ENCODE measurements around the gene MXRA7.

The MXRA7 gene

GRCh38 chr17:76695059-76695831 lies 15.5 kb downstream of the MXRA7 start:
- DNase-seq: no peak

DNA sequence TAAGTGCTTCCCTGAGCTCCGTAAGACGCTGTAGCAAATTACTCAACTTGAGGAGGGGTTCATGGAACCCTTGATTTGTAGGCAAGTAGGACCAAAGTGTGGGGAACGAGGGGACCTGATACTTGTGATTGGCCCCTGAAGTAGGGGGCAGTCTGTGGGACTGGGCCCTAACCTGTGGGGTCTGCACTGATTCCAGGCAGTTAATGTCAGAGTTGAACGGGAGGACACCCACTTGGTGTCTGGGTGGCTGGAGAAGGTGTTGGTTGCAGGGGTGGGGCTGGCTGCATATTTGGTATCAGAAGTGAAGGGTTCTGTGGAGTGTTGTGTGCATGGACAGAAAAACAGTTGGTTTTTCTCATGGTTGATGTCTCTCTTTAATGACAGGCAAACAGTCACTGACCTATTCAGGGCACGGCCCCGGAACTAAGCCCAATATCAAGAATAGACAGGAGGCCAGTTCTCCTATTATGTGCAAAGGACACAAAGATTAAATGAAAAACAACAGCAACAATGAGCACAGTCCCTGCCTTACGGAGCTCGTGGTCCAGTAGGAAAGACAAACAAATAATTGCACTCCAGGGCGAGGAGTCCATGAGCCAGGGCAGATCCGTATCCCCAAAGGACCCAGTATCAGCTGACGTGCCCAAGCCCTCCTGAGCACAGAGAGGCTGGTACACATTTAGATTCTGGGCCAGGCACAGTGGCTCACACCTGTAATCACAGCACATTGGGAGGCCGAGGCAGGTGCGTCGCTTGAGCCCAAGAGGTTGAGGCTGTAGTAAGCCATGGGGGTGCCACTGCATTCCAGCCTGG lies 19.2 kb downstream of the MXRA7 start:
- no peak for DNase-seq

- no peak for DNase-seq
Measured at GRCh38 chr17:76690596-76691280, 20.0 kb downstream of the MXRA7 start.

GRCh38 chr17:76689859-76690258 lies 20.9 kb downstream of the MXRA7 start:
- no peak for DNase-seq

DNA sequence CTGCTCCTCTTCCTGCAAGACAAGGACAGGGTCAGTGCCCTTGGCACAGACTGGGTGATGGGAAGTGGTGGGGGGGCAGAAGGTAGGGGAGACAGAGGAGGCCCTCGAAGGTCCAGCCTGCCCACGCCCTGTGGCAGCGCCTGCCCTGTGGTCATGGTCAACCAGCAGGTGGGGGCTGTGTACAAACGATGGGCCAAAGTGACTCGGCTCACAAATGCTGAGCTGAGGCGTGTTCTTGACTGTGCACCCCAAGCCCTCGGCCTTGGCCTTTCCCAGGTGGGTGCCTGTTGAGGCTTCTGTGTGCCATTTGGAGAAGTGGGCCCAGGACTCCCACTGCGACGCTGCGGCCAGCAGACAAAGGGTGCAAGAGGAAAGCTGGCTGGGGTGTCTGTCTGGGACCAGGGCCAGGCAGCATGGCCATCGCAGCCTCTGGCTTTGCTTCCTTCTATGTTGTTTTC lies 22.6 kb downstream of the MXRA7 start:
- no peak for DNase-seq

DNA sequence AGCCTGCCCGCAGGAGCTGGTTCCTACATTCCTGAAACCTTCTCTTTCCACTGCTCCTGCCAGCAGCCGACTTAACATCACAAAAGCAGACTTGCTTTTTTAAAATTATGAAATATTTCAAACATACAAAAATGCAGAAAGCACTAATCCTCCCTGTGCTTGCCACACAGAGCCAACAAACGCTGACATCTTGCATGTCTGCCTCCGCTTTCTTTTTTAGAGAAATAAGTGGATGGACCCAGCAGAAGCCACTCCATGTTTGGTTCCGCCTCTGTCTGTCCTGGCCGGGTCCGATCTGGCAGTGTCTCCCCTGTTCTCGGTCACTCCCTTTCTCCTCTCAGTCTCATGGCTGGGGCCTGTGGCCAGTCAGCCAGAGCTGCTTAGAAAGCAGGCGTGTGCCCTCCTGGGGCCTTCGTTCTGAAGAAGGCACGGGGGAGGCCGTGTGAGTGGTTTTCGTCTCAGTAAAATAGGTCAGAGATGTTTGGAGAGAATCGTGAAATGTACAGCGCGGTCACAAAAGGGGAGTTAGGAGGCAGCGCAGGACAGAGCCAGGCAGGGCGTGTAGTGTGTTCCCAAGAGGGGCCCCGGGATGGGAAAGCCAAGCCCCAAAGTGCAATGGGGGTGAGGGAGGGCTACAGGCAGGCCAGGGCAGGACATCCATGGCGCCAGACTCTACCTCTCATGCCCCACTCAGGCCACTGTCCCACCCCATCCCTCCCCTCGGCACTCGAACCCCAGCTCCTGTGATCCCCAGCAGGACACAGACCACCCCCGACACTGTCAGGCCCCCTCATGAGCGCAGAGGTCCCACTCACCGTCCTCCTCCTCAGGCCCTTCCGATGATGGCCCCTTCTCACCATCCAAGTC lies 23.2 kb downstream of the MXRA7 start:
- no peak for DNase-seq

DNA sequence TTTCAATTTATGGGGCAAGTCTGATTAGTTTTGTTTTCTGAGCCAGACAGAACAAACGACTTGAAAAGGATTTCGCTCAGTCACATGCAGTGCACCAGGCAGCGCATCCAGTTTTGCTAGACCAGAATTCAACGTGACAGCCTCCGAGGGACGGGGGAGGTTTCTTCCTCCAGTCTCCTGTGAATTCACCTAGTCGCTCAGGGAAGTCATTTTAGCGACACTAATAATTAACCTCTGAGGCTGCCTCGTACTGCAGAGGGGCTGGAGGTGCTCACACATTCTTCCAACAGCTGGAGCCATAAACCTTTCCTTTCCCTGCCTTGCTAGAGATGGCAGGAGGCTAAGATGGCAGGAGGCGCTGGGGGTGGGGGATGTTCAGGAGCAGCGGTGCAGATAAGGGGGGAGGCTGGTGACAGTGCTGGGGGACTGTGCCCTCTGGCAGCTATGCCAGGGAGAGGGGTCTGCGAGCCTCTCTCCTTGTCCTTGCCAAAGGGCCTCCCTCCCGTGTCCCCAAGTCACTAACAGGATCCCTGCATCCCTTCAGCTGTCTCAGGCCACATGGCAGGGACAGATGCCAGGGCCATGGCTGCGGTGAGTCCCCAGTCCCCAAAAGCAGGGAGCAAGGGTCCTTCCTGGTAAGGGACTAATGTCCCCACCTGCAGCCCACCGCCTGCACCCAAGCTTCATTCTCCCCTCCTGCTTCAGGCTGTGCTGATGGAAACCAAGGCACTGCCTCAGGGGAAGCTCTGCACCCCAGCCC lies 24.0 kb downstream of the MXRA7 start:
- no peak for DNase-seq

DNA sequence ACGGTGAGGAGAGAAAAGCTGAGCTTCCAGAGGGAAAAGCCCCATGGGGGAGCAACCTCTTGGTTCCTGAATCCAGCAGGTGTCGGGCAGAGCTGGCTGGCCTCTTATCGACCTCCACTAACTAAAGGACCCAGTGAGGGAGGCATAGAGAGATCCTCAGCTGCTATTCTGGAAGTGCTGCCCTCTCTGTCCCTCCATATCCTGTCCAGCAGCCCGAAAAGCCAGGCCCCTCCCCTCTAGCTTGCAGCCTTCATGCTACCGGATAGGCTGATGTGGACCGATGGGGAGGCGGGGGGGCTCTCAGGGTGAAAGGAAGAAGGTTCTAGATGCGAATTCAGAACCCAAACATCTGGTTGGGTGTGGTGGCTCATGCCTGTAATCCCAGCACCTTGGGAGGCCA lies 24.9 kb downstream of the MXRA7 start:
- no peak for DNase-seq

- no peak for DNase-seq
Measured at GRCh38 chr17:76685366-76685765, 25.4 kb downstream of the MXRA7 start.

- no peak for DNase-seq
Measured at GRCh38 chr17:76684756-76685155, 26.0 kb downstream of the MXRA7 start.

DNA sequence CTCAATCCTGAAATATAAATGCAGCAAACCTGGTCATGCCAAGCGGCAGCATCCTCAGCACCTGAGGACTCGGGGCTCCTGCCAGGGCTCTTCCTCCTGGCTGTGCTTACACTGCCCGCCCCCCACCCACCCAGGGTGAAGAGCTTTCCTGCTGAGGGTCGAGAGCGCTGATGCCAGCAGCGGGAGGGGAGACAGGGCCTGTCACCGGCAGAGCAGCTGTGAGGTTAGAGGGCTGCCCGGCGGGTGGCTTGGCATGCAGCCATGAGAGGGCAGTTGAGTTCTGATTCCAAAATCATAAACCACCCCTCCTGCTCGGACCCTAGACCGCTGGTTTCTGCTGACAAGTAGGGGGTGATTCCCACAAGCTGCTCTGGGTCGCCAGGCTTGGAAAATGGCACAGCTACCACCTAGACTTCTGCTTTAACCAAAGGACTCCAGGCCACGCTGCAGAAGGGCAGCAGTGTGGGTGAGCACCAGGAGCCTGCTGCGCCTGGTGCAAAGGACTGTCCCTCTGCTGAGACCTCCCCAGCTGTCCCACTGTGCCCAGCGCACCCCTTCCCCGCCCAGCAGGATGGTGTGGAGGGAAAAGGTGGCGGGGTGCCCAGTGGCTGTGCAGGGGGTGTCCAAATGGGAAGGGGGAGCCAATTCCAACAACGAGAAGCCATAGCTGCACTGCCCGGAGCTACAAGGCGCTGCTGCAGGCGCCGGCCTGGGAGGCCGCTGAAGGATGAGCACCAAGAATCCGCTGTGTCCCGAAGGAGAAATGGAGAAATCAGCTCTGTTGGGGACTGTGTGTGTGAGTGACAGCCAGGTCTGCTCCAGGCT lies 26.6 kb downstream of the MXRA7 start:
- DNase-seq: no peak

DNA sequence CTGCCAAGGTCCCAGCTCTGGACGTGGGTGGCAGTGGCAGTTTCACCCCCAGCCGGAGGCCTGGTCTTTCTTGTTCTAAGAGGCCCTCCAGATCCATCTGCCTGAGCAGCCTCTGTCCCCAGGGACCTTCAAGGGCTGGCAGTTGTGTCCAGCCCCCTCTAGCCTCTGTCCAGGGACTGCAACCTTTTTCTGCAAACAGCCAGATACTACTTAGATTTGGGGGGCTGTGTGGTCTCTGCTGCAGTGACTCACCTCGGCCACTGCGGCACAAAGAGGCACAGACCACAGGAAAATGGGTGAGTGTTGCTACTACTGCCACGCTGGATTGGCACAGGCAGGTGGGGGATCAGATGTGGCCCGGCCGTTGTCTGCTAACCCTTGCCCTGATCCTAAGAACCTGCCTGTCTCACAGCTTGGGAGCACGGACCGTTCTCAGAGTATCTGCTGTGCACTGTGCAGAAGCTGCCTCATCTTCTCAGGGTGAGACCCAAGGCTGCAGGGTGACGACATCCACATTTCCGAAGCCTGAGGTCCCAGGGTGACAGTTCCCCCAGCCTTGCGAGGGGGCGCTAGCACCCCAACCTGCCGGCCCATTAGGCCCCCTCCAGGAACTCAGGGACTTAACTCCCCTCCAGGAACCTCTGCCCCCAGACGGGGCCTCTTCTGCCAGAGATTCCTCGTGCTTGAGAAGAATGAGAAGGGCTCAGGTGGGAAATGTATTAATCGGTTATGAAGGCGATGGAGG lies 27.6 kb downstream of the MXRA7 start:
- no peak for DNase-seq

DNA sequence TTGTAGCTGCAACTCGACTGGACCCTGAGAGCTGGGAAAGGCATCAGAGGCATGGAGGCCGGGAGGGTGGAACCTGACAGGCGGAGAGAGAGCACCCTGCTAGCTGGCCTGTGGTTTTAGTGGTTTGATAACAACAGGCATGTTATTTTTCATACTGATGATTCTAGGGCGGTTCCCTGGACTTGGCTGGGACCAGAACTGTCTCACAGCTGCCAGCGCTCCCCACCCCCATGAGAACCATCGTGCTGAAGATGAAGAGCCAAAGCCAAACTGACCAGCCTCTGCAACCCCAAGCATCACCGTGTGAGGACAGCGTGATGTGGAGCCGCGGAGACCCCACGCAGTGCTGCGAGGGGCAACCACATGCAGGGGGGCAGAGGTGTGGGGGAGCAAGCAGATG lies 28.5 kb downstream of the MXRA7 start:
- no peak for DNase-seq

- peak; percentile 63 for DNase-seq
Measured at GRCh38 chr17:76681222-76682137, 29.3 kb downstream of the MXRA7 start.

DNA sequence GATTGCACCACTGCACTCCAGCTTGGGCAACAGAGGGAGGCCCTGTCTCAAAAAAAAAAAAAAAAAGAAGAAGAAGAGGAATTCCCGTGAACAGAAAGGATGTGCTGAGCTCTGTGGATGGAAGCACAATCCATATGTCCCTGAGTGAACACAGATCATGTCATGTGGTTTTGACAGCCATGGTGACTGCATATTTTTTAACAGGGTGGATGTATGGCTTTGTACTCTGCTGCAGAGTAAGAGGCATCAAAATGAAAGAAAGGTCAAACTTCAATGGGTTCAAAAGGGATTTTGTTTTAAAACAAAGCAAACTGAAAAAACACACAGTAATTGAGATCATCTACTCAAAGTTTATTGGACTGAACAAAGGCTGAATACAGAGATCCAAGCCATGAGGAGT lies 31.5 kb downstream of the MXRA7 start:
- DNase-seq: no peak

GRCh38 chr17:76678330-76678729 lies 32.4 kb downstream of the MXRA7 start:
- DNase-seq: no peak

- DNase-seq: no peak
Measured at GRCh38 chr17:76677406-76677805, 33.4 kb downstream of the MXRA7 start.

DNA sequence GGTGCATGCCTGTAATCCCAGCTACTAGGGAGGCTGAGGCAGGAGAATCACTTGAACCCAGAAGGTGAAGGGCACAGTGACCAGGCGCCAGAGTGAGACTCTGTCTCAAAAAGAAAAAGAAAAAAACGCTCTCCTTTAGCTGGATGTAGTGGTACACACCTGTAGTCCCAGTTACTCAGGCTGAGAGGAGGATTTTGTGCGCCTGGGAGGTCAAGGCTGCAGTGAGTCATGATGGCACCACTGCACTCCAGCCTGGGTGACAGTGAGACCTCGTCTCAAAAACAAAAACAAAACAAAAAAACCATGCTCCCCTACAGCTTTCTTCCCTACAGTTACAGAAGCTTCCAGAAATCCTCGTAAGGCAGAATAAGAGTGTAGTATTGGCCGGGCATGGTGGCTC lies 34.1 kb downstream of the MXRA7 start:
- DNase-seq: no peak

DNA sequence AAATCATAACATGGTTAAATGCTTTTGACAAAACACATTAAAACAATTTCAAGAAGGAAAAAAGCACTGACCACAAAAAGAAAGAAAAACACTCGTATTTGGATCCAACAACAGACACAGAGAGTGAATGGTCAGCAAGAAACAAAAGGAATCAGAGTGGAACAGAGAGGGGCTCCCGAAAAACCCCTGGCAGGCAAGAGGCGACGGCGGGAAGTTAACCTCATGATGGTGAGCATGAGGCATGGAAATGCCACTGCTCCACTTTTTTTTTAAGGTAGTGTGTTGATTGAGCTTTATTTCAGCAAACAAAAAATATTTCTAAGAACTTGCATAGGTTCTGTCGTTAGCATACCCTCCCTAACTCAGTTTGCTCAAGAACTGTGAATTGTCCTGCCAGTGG lies 35.1 kb downstream of the MXRA7 start:
- DNase-seq: no peak

Measured in activated naive CD4-positive, alpha-beta T cell treated with anti-CD3 and anti-CD28 coated beads, Interleukin-2, amount 50 U/mL, for 16 hours (primary cell).